Pulmonary artery endothelial cell (primary cell): ENCODE measurements around the gene XPO6. TPM values are rescaled to one million over a fixed set of nuclear protein-coding genes. Genes with fewer than 3 reads are reported as not detected.

Experiments
- DNase-seq: peaks from one replicate; pipeline ENCODE4 v3.0.0-alpha.2; 2011; ENCODE audit warnings: low read depth, low spot score
- total RNA-seq: library from RNA; depleted of rRNA; stranded (reverse); fragments of >200 nt; gene quantifications from 2 replicates; pipeline ENCODE4 v1.2.3, GENCODE V29; 2014

Gene XPO6
- total RNA-seq, 1 donor from 2014 or later, result 76.8 TPM

DNA sequence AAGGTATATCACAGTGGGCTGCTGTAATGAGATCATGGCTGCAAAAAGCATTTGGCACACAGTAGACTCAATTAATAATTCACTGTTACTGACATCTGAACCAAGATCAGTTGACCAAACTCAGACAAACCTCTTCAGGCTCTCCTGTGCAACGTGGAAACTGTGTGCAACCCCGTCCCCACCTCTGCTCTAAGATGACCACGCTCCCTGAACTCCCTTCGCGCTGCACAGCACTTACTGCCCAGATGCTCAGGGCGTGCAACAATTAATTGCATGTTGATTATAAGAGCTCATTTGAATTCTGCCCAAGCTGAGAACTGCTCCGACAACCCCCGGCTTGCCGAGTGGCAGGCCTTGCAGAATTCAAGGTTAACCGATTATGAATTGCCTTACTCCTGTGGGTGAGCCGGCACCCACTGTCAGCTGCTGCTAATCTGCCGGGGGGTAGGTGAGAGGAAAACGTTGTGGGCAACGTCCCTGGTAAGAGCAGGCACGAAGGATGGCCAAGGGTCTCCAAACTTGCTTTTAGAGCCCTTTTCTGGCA lies 147.0 kb downstream of the XPO6 start:
- DNase-seq, result no peak

DNA sequence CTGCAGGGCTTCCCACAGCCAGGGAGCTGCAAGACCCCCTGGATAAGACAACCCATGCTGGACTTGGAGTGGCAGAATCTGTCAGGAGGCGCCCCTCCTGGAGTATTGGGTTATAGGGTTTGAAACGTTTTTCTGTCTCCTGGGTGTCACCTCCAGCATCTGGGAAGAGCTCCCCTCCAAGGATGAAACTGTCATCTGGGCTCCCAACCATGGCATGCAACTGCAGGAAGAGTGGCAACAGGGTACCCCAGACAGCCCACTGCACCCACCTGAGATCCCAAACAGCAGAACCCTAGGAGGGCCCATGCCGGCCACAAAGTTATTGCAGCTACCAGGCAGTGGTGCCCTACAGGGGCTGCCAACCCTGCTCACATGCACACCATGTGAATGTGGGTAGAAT lies 147.6 kb downstream of the XPO6 start:
- no peak for DNase-seq

DNA sequence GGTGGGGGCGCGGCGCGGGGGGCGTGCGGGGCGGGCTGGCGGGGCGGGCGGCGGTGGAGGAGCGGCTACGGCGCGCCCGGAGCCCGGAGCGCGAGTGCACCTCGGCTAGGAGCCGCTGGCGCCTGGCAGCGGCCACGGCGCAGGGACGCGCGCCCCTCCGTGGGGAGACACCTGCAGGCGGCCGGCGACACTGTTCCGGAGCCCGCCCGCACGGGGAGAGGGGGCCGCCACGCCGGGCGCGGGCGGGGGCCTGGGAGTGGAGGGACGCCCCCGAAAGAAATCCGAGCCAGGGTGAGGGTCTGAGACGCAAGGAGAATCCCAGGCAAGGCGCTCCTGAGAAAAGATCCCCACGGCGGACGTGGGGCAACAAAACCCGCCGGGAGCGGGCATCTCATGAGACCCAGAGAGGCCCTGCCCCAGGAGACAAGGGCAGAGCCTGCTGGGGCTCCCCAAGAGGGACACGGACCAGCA lies 148.1 kb downstream of the XPO6 start, which contains the start of gene GSG1L:
Gene GSG1L (minus strand): TSS at position 124 of the 471 bp plus-strand sequence. CDS start 290 bp downstream, outside the sequence.
- no peak for DNase-seq

DNA sequence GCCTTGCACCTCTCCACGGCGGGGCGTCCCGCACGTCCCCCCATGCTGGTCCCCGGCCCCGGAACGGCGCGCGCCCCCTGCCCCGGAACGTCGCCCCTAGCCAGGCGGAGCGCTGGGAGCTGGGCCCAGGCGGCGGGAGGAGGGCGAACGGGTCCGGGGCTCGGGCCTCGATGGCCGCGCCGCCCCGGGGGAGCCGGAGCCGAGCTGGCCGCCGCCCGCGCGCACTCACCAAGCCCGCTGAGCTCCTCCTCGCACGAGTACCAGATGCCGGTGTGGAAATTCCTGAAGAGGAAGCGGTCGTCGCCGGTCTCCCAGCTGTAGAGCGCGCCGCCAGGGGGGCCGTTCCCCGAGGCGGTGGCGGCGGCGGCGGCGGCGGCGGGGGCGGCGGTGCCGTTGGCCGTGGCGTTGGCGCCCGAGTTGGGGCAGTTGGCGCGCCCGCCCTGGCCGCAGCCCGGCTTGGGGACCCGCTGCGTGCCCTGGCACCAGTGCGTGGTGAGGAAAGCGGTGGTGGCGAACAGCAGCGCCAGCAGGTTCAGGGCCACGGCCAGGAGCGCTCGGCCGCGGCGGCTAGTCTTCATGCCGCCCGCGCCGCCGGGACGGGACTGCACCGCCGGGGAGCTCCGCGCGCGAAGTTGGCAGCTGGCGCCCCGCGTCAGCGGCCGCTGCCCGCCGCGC lies 148.8 kb downstream of the XPO6 start:
- DNase-seq, result no peak

DNA sequence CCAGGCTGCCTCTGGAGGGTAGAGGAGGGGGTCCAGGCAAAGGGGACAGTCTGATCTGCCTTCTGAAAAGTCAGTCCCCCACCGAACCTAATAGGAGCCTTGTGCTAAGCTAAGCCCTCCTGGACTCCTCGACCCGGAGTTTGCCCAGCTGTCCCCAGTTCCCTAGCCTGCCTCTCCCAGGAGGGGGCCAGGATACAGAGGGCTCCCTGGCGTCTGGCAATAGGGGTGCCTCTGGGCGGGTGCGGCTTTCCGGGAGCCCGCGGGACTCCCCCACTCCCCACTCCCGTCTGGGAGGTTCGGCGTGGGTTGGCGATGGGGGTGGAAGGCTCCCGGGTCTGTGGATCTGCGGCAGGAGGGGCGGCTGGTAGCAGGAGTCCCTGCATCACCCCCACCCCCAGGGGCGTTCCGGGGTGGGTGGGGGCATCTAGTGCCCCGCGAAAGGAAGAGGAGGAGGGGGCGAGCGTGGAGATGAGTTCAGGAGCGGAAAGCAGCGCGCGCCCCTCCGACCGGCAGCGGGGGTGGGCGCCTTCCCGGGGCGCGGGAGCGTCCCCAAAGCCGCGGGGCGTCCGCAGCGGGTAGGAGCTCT lies 149.4 kb downstream of the XPO6 start:
- DNase-seq, result no peak

DNA sequence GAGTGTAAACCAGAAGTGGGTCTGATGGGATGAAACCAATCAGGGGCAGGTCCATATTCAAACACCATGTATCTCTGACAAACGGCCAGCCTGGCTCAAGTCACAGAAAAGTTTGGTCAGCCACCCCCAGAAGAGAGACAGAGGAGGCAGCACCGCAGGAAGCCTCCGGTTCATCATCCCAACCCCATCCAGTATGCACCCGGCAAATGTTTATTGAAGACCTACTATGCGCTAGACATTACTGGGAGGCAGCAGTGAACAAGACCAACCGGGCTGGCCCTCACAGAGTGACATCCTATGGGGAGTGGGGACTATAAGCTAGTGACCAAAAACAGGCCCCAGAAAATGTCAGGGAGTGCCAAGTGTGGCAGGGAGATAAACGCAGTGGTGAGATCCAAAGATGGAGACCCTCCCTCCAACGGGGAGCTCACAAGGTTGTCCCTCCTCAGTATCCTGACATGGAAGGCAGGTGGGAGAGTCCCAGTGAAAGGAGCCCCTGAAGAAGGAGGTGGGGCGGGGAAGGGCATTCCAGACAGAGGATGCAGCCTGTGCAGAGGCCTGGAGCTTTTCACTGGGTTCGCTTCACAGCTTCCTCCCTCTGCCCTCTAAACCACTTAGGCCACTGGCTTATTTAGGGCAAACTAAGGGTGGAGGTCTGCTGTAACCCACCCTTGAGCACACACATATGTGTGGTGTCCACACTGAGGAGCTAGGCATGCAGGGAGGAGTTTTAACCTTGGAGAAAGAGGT lies 150.2 kb downstream of the XPO6 start:
- DNase-seq, result no peak

DNA sequence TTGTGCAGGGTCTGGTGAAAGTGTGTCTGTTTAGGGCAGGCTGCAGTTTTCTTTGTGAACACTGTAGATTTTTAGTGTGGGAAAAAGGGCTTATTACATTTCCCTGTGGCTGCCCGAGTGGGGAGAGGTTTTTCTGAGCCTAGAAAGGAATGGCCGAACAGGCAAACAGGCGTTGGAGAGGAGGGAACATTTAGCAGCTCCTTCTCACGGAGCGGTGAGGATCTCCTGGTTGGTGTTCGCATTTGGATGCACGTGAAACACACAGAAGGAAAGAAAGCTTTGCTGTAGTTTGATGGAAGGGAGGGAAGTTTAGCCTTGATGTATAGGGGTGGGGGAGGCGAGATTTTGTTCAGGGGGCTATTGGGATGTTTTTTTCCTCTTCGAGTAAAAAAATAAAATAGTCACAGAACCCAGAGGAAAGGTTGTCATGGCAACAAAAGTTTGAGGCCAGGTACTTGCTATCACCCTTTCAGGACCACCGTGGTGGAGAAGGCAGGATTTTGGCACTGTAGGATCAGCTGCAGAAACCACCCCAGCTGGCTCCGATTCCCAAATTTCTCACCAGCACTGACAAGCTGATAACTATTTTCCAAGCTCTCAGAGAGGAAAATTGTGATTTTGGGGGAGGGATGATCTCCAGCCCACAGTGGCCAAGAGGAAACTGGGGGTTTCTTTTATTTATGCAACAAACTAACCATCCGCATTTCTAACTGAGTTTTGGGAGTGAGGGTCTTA lies 151.8 kb downstream of the XPO6 start:
- DNase-seq, result no peak

DNA sequence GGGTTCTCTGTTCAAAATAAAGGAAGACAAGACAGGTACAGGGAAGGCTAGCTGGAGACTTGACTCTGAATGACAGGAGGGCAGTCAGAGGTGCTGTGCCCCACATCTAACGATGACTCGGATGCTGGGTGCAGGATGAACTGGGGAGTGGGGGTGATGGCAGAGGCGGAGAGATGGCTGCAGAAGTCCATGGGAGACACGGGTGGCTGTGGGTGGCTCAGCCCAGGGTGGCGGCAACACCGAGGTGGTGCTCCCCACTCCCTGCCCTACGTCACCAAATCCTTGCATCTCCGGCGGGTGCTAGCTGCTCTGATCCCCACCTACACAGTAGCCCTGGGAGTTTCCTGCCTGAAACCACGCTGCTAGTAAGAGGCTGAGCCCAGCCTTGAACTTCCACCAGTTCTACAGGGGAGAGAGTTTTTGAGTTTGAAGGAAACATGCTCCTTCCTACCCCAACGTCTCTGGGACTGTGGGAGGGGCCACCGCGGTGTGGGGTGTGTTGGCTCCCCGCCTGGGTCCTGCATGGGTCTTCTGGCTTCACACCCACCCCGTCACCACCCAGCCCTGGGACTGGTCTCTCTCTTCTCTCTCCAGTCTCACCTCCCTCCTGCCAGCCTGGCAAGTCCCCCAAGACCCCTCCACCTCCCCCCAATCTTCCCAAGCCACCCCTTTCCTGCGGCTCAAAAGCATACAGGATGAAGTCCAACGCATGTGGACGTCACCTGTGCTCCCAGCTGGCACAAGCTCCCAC lies 152.8 kb downstream of the XPO6 start:
- DNase-seq, result no peak

DNA sequence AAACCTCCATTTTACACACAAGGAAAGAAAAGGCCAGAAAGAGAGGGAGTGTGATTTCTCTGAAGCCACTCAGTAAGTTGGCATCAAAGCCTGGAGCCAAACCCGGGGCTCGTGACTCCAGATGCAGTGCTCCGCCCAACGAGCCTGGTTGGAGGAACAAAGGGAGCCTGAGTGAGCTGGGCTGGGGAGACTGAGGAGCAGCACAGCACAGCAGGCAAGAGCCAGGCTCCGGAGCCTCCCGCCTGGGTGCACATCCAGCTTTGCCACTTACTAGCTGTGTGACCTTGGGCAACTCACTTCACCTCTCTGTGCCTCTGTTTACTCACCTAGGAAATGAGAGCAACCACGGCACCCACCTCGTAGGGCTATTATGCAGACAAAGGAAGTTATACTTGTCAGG lies 153.8 kb downstream of the XPO6 start:
- DNase-seq, result no peak

DNA sequence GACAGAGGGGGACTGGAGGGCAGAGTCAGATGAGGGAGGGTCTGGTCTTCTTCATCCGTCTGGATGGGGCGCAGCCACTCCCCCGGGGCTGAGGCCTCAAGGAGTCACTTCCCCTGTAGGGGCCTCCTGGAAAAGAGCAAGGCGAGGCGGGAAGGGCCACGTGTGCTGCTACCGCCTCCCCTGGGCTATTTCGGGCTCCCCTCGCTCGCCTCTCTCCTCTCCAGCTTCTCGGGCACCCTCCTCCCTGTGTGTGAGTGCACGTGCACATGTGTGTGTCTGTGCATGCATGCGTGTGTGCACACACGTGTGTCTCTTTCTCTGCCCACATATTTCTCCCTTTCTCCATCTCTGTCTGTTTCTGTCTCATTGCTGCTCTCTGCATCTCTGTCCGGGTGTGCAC lies 158.3 kb downstream of the XPO6 start:
- DNase-seq, result no peak

DNA sequence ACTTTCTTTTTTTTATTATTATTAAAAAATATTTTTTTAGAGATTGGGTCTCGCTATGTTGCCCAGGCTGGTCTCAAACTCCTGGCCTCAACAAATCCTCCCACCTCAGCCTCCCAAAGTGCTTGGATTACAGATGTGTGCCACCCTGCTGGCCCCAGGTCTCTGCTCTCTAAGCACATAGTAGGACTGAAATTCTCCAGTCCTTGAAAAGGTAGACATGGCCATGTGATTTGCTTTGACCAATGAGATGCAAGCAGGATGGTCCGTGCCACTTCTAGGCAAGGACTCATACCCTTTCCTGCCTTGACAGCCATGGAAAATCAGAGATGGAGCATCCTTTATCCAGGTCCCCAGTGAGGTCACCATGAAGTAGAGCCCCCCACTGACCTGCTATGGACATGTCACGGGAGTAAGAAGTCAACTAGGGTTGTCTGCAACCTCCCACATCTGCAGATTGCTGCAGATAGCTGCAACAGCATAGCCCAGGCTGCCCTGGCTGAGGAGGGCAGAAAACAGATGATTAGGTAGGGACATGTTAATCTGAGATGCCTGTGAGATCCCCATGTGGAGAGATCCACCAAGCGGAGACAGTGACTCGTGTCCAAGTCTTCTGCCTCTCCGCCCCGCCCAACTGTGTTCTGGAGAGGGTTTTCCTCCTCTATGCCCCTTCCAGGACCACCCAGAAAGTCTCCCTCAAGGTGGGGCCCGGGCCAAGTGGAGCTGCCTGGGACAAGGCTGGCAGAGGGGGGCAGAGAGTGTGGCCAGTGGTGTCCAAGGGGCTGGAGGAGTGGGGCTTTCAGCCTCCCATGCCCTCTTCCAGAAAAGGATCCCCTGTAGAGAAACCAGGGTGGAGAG lies 159.3 kb downstream of the XPO6 start:
- no peak for DNase-seq

DNA sequence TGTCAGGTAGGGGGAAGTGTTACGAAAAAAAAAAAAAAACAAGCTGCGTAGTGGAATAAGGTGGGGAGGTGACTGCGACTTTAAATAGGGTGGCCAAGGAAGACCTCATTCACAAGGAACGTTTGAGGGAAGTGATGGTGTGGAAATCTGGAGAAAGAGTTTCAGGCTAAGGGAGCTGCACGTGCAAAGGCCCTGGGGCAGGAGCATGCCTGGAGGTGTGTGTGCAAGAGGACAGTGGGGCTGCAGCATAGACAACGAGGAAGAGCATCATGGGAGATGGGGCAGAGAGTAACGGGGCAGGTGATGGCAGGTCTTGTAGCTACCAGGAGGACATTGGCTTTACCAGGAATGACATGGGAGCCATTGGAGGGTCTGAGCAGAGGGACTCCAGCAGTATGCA lies 160.3 kb downstream of the XPO6 start:
- no peak for DNase-seq

Other genes starting within 250 kb of the XPO6 start
- gene GSG1L, start 148.3 kb downstream of the XPO6 start, total RNA-seq, result not detected in 2 replicates
- gene SBK1, start 80.6 kb upstream of the XPO6 start, total RNA-seq, result 0.04 and 0.07 TPM in 2 replicates
- gene NPIPB6, start 151.5 kb upstream of the XPO6 start, total RNA-seq, result 2.2 TPM in 1 of 2 replicates, not detected in the other
- 63.3 and 147 TPM in 2 replicates for gene EIF3CL, start 191.9 kb upstream of the XPO6 start, total RNA-seq